ENCODE data around the gene EFL1.
"Not testable (repeated sequence)": the region's sequence is repeated elsewhere in the genome, so short reads cannot be mapped to it uniquely, and the experiment has no call there.

Gene EFL1

DNA sequence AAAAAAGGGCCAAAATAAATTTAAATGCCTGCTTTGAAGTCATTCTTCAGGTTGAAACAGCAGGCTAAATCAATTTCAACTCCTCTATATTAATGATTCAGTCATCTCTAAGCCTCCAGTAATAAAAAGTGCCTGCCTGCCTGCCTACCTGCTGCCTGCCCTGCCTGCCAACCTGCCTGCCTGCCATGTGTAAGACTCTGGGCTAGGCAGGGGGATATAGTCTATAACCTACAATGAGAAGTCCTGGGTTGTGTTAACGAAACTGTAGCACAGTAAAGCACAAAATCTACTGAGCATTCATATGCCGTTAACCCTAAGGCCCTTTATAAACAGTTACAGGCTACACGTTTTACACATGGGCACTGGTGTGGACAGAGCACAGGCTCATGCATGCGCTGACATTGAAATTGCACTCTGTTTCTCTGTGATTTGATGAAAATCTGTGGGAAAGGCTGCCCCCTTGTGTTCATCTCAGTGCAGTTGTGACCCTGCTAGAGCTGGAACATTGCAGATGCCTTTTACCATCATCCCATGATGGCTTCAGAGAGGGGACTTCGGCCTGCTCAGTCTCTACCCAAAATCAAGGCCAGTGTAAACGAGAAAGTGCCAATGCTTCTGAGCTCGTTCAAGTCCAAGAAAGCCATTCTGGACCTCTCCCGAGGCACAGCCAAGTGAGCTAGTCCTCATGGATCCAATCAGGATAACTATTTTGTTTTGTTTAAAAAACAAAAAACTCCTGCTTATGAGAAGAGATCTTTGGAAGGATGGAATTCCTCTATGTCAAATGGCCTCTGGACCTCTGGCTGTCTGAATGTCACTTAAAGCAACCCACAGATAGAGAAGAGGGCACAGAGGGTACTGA is 64.6 kb downstream of the EFL1 start:
- H3K4me1 ChIP-seq (ENCODE audit: control insufficient read depth in 1 of 2, insufficient read depth in 1 of 2, low read depth in 1 of 2, low read length in 1 of 2) = no peaks in the 10 kb centered on the region
- no peaks in the 10 kb centered on the region for H3K36me3 ChIP-seq
- H3K4me3 ChIP-seq (ENCODE audit: low read depth in 1 of 2, low read length in 1 of 2) = no peak overlapping the region
- no peak overlapping the region for H3K27ac ChIP-seq
- TF ChIP-seq, protein P1, sequence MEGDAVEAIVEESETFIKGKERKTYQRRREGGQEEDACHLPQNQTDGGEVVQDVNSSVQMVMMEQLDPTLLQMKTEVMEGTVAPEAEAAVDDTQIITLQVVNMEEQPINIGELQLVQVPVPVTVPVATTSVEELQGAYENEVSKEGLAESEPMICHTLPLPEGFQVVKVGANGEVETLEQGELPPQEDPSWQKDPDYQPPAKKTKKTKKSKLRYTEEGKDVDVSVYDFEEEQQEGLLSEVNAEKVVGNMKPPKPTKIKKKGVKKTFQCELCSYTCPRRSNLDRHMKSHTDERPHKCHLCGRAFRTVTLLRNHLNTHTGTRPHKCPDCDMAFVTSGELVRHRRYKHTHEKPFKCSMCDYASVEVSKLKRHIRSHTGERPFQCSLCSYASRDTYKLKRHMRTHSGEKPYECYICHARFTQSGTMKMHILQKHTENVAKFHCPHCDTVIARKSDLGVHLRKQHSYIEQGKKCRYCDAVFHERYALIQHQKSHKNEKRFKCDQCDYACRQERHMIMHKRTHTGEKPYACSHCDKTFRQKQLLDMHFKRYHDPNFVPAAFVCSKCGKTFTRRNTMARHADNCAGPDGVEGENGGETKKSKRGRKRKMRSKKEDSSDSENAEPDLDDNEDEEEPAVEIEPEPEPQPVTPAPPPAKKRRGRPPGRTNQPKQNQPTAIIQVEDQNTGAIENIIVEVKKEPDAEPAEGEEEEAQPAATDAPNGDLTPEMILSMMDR (IDR thresholded peaks at IDR 0.05) = no peak
- no peaks in the 10 kb centered on the region for H3K9me3 ChIP-seq
- no peaks in the 10 kb centered on the region for H3K27me3 ChIP-seq

DNA sequence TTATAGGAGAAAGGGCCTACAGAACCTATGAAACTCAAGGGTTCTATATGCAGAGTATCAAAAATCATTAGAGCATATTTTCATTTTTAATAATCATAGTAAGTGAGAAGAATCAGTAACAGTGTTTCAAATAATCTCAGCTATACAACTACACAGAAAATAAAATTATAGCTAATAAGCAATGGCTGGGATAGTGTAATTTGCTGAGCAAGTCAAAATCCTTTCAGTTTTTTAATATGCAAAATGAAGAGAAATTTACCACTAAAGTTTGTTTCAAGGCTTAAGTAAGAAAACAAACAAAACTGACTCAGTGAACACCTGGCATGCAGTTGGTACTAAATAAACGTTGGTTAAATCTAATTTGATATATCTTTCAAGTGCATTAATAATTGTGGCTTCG is 66.2 kb downstream of the EFL1 start:
- H3K27ac ChIP-seq = no peak overlapping the region
- no peak overlapping the region for H3K4me3 ChIP-seq (ENCODE audit: low read depth in 1 of 2, low read length in 1 of 2)
- no peaks in the 10 kb centered on the region for H3K4me1 ChIP-seq (ENCODE audit: control insufficient read depth in 1 of 2, insufficient read depth in 1 of 2, low read depth in 1 of 2, low read length in 1 of 2)
- no peaks in the 10 kb centered on the region for H3K36me3 ChIP-seq
- H3K27me3 ChIP-seq = no peaks in the 10 kb centered on the region
- TF ChIP-seq, protein P1 (IDR thresholded peaks at IDR 0.05) = no peak
- H3K9me3 ChIP-seq = no peaks in the 10 kb centered on the region

DNA sequence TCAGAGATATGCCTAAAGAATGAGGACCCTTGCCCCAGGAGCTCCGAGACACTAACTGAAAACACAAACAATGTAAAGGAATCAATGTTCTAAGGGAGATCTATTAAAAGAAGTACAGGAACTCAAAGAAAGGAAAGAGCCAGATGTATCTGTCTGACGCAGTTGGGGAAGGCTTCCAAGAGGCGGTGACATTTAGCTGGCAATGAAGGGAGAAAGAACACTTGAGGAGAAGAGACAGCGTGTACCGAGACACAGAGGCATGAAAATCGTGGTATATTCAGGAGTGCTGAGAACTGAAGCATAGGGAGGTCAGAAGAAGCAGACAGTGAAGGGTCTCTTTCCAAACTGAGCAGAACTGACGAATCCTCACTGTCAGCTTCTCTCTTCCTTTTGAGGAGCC is 66.7 kb downstream of the EFL1 start:
- H3K27ac ChIP-seq; H3K4me1 ChIP-seq (ENCODE audit: control insufficient read depth in 1 of 2, insufficient read depth in 1 of 2, low read depth in 1 of 2, low read length in 1 of 2); H3K27me3 ChIP-seq; H3K36me3 ChIP-seq; H3K4me3 ChIP-seq (ENCODE audit: low read depth in 1 of 2, low read length in 1 of 2); H3K9me3 ChIP-seq: not testable (repeated sequence)

DNA sequence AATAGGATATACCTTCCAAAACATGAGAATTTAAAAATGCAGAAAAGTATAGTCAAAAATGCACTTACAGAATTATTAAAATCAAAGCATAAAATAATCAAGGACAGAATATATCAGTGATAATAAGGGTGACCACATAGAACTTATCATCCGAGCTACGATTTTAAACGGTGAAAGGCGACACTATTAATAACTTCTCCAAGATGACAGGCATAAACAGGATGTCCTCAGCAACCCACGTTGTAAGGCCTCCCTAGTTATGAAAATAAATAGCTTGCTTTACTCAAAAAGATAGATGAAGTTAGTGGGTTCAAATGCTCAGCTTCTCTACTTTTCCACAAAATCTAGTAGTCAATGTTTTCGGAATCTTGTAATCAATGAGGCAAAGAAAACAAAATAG is 68.0 kb downstream of the EFL1 start:
- not testable (repeated sequence) for H3K9me3 ChIP-seq; H3K27me3 ChIP-seq; H3K4me1 ChIP-seq (ENCODE audit: control insufficient read depth in 1 of 2, insufficient read depth in 1 of 2, low read depth in 1 of 2, low read length in 1 of 2); H3K36me3 ChIP-seq; H3K4me3 ChIP-seq (ENCODE audit: low read depth in 1 of 2, low read length in 1 of 2); H3K27ac ChIP-seq

DNA sequence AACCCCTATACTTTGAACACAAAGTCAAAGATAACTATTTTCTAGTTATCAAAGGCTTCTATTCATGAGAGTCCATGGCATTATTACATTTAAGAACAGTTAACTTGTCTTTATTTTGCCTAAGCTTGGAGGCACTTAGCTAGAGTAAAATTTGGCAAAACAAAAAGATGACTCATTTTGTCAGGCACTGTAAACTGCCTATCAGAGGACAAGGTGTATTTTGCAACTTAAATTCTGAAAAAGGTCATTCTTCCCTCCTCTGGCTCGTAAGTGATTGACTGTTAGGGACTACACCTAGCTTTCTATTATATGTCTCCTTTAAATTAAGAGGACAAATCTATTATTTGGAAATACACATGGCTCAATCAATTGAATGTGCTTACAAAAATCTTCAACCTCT is 69.1 kb downstream of the EFL1 start:
- not testable (repeated sequence) for H3K27ac ChIP-seq; H3K9me3 ChIP-seq; H3K27me3 ChIP-seq; H3K4me1 ChIP-seq (ENCODE audit: control insufficient read depth in 1 of 2, insufficient read depth in 1 of 2, low read depth in 1 of 2, low read length in 1 of 2); H3K4me3 ChIP-seq (ENCODE audit: low read depth in 1 of 2, low read length in 1 of 2); H3K36me3 ChIP-seq

DNA sequence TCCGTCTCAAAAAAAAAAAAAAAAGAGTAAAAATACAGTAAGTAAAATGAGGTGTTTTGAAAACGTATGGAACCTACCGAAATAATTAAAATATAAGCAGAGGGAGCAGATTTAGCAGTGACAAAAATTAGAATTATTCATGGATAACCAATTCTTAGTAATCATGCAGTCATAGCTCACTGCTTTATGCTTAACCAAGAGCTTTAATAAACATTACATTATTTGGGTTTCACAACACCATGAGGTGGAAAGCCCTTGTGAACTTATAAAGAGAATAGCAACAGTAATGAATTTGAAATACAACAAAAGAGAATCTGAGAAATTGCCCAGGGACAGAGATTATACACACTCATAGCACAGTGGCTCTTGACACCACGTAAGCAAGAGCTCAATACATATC is 70.1 kb downstream of the EFL1 start:
- H3K27ac ChIP-seq; H3K9me3 ChIP-seq; H3K36me3 ChIP-seq; H3K4me3 ChIP-seq (ENCODE audit: low read depth in 1 of 2, low read length in 1 of 2); H3K4me1 ChIP-seq (ENCODE audit: control insufficient read depth in 1 of 2, insufficient read depth in 1 of 2, low read depth in 1 of 2, low read length in 1 of 2); H3K27me3 ChIP-seq: not testable (repeated sequence)

DNA sequence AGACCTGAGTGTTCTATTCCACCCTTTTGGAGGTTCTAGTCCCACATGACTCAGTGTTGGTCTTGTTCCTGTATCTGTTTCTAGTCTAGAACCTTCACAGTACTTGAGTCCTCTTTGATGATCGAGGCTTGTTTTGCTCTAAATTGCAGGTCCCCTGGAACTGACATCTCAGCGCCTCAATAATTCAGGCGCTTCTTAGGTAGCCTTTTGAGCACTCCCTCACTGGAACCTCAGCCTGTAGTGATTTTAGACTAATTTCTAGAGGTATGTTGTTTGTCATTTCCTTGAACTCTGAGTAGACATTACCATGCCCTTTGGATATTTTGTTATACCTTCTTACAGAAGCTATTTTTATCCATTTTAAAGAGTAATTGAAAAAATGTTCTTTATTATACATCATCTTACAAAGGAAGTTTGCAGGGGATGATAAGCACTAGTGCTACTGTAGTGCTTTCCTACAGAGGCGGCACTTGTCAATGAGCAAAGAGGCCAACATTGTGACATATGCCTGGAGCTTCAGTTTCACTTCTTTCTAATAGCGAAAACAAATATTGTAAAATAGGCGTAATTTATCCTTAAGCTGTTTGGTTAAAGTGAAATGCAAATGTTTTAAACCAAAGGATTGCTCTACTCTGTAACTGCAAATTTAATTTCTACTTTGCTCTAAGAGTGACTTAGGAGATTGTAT is 75.7 kb downstream of the EFL1 start:
- TF ChIP-seq, protein P1 (IDR thresholded peaks at IDR 0.05) = no peak
- H3K4me3 ChIP-seq (ENCODE audit: low read depth in 1 of 2, low read length in 1 of 2) = no peak overlapping the region
- H3K36me3 ChIP-seq = no peaks in the 10 kb centered on the region
- no peaks in the 10 kb centered on the region for H3K9me3 ChIP-seq
- no peaks in the 10 kb centered on the region for H3K27me3 ChIP-seq
- no peak overlapping the region for H3K27ac ChIP-seq
- no peaks in the 10 kb centered on the region for H3K4me1 ChIP-seq (ENCODE audit: control insufficient read depth in 1 of 2, insufficient read depth in 1 of 2, low read depth in 1 of 2, low read length in 1 of 2)

All from neutrophil (primary cell).